HepG2 (cell line): ENCODE data around the gene BATF2. TPM values are rescaled to one million over a fixed set of nuclear protein-coding genes. Genes with fewer than 3 reads are reported as not detected.

Experiments
- ATAC-seq: fragments of 200-7000 bp; cut with Tn5 transposase; 3 replicates; pipeline ENCODE4 v1.9.1; 2020; ENCODE audit warnings: mild to moderate bottlenecking, moderate library complexity
- BruUV-seq: library from RNA; stranded (reverse); fragments of 400-500 nt; replicated peaks from 2 replicates; lab custom pipeline; 2021; lab: Mats Ljungman, UMichigan
- CTCF ChIA-PET: fragments of 300-600 bp; formaldehyde crosslinking; extraction: SDS; loops from one replicate; lab custom pipeline; 2021; ENCODE audit warnings: low total read pairs, inconsistent platforms, low intra/inter-chr PET ratio; lab: Yijun Ruan, JAX
- POLR2A ChIA-PET: fragments of 350-600 bp; sonication (Branson Sonifier 250); formaldehyde crosslinking; loops from one replicate; lab custom pipeline; 2020; ENCODE audit warnings: antibody characterized with exemption, inconsistent platforms; lab: Yijun Ruan, JAX
- DNase-seq: peaks from one replicate; pipeline ENCODE4 v3.0.0-alpha.2; 2015; ENCODE audit warnings: low spot score
- FAIRE-seq: peaks from 3 replicates; lab custom pipeline; 2011; peaks lifted over from hg19 to GRCh38; lab: Jason Lieb, UNC
- H2AFZ ChIP-seq: one replicate; pipeline ENCODE4 v1.6.1; 2011; ENCODE audit warnings: low read length, inconsistent platforms
- H3K27ac ChIP-seq: fragments of 300-600 bp; 3 replicates; pipeline ENCODE4 v1.8.0; 2011; ENCODE audit warnings: mixed run types, mild to moderate bottlenecking, mixed read lengths, low read length, inconsistent platforms; ENCODE audit not compliant: insufficient read depth; ENCODE audit errors: extremely low read length
- H3K27me3 ChIP-seq, 2 experiments: fragments of 200-600 bp in 1 of 2; 2 replicates in 1 of 2; 3 replicates in 1 of 2; pipeline versions ENCODE4 v1.6.0 to v1.8.0; 2011; ENCODE audit warnings: low read length in 2 of 2, mild to moderate bottlenecking in 2 of 2, moderate library complexity in 2 of 2, inconsistent platforms in 1 of 2; ENCODE audit not compliant: insufficient read depth in 2 of 2, control insufficient read depth in 1 of 2
- H3K36me3 ChIP-seq, 2 experiments: fragments of 200-600 bp in 1 of 2; replicated peaks in 1 of 2; 2 replicates in 1 of 2; 3 replicates in 1 of 2; pipeline versions ENCODE4 v1.5.1 to v1.8.0; 2011; ENCODE audit warnings: low read length in 2 of 2, inconsistent platforms in 1 of 2; ENCODE audit not compliant: insufficient read depth in 2 of 2, control insufficient read depth in 1 of 2
- H3K4me1 ChIP-seq: 2 replicates; pipeline ENCODE4 v1.5.1; 2012; ENCODE audit warnings: low read length, inconsistent platforms; ENCODE audit not compliant: insufficient read depth
- H3K4me2 ChIP-seq: 2 replicates; pipeline ENCODE4 v1.6.0; 2011; ENCODE audit warnings: low read depth, low read length, inconsistent platforms
- H3K4me3 ChIP-seq, 3 experiments: fragments of 200-600 bp in 1 of 3; sonication (generic), shearing (Covaris generic) in 1 of 3; replicated peaks in 1 of 3; 2 replicates each; pipeline ENCODE4 v1.5.1; 2011 to 2016; ENCODE audit warnings: low read length in 3 of 3, inconsistent platforms in 2 of 3, low read depth in 2 of 3, mild to moderate bottlenecking in 2 of 3, control low read depth in 1 of 3, mixed read lengths in 1 of 3; ENCODE audit not compliant: insufficient read depth in 1 of 3
- H3K79me2 ChIP-seq: one replicate; pipeline ENCODE4 v1.6.1; 2011; ENCODE audit warnings: low read length, inconsistent platforms; ENCODE audit not compliant: insufficient read depth
- H3K9ac ChIP-seq: 2 replicates; pipeline ENCODE4 v1.6.0; 2011; ENCODE audit warnings: mild to moderate bottlenecking, low read depth, low read length, inconsistent platforms; ENCODE audit not compliant: insufficient read depth
- H3K9me3 ChIP-seq: 2 replicates; pipeline ENCODE4 v1.5.1; 2012; ENCODE audit warnings: mild to moderate bottlenecking, low read length
- H4K20me1 ChIP-seq: 2 replicates; pipeline ENCODE4 v1.6.0; 2011; ENCODE audit warnings: inconsistent platforms, mild to moderate bottlenecking, low read length, moderate library complexity; ENCODE audit not compliant: insufficient read depth
- CEBPZ ChIP-seq: IDR thresholded peaks from 2 replicates; pipeline ENCODE4 v1.6.1; 2012; ENCODE audit warnings: low read length, improper control_type of control experiment
- CREB1 ChIP-seq, 2 experiments: fragments of 450-650 bp in 1 of 2; IDR thresholded peaks; 2 replicates each; pipeline ENCODE4 v1.6.1; 2016 to 2017; ENCODE audit warnings: control low read depth in 1 of 2, mild to moderate bottlenecking in 1 of 2, missing compliant biosample characterization in 1 of 2, missing genetic modification characterization in 1 of 2
- HNRNPL ChIP-seq: fragments of 200-400 bp; formaldehyde crosslinking; IDR thresholded peaks from 2 replicates; pipeline ENCODE4 v1.6.1; 2017; ENCODE audit warnings: mild to moderate bottlenecking, low read depth, low read length
- POLR2A ChIP-seq, 2 experiments: IDR thresholded peaks; 2 replicates each; pipeline ENCODE4 v1.6.1; 2011; ENCODE audit warnings: low read depth in 2 of 2, low read length in 2 of 2, mild to moderate bottlenecking in 1 of 2, moderate library complexity in 1 of 2; ENCODE audit not compliant: insufficient read depth in 1 of 2
- RBFOX2 ChIP-seq: fragments of 200-400 bp; formaldehyde crosslinking; IDR thresholded peaks from 2 replicates; pipeline ENCODE4 v1.6.1; 2017; ENCODE audit warnings: low read depth, mild to moderate bottlenecking, low read length
- SALL1 ChIP-seq: sonication (generic); formaldehyde crosslinking; IDR thresholded peaks from 2 replicates; pipeline ENCODE4 v1.8.0; 2022; ENCODE audit warnings: mild to moderate bottlenecking, missing genetic modification reagents
- SNAPC2 ChIP-seq: sonication (generic); formaldehyde crosslinking; IDR thresholded peaks from 2 replicates; pipeline ENCODE4 v1.8.1; 2022; ENCODE audit warnings: mild to moderate bottlenecking, missing genetic modification reagents
- ZFP91 ChIP-seq: sonication (generic); formaldehyde crosslinking; IDR thresholded peaks from 2 replicates; pipeline ENCODE4 v1.9.0; 2022; ENCODE audit warnings: missing genetic modification reagents, mild to moderate bottlenecking, borderline replicate concordance
- ZNF687 ChIP-seq: sonication (generic); formaldehyde crosslinking; IDR thresholded peaks from 2 replicates; pipeline ENCODE4 v1.5.1; 2020; ENCODE audit warnings: mild to moderate bottlenecking, missing genetic modification reagents, moderate library complexity
- ZNF710 ChIP-seq: sonication (generic); formaldehyde crosslinking; IDR thresholded peaks from 2 replicates; pipeline ENCODE4 v1.5.0; 2020; ENCODE audit warnings: mild to moderate bottlenecking, missing genetic modification reagents, borderline replicate concordance
- WGBS: methylation state at CpG from one replicate; pipeline ENCODE4 v1.1.6; 2017; ENCODE audit warnings: low lambda C conversion rate; 5-methylcytosine and 5-hydroxymethylcytosine counted together
- in situ Hi-C: cut with HindIII; loops from 2 replicates; pipeline ENCODE4 v1.10.0; 2017; ENCODE audit warnings: low pct_unique_long_range_greater_than_20kb; ENCODE audit not compliant: extremely low pct_ligation_motif_present
- intact Hi-C: fragments of 100-400 bp; cut with micrococcal nuclease; formaldehyde crosslinking; loops from one replicate; pipeline ENCODE4 v1.10.0; 2022; ENCODE audit not compliant: unreplicated experiment
- polyA plus RNA-seq, 8 experiments: library from polyadenylated mRNA; depleted of rRNA in 3 of 8; stranded (reverse) in 7 of 8; unstranded in 1 of 8; fragments of >200 nt; fragmentation: Illumina TruSeq in 4 of 8; extraction: Trizol in 4 of 8; gene quantifications; 2 replicates each; pipeline versions ENCODE4 v1.2.1 to v1.2.3, GENCODE V29; 2011 to 2016; ENCODE audit warnings: low read depth in 4 of 8, missing spikeins in 1 of 8, mixed read lengths in 1 of 8; ENCODE audit not compliant: insufficient read depth in 1 of 8
- total RNA-seq, 5 experiments: library from RNA; depleted of rRNA; stranded (reverse); fragments of >200 nt; fragmentation: Illumina TruSeq; extraction: Trizol; gene quantifications; 2 replicates each; pipeline ENCODE4 v1.2.3, GENCODE V29; 2016; ENCODE audit warnings: low read depth in 1 of 5

Gene BATF2
- total and polyA plus RNA-seq, 2 of the 13 experiments (the other 11 are each of a cell fraction or from before 2014, with no cell fraction given), result 2.8 to 3.9 TPM

- no peaks in the 10 kb centered on the region for H4K20me1 ChIP-seq
- peaks cover 10% of the 10 kb centered on the region for H3K79me2 ChIP-seq
- intact Hi-C loops, result no loop called here
- H3K4me1 ChIP-seq, result peaks cover 24% of the 10 kb centered on the region
- peaks cover 3 to 18% of the 10 kb centered on the region in 2 experiments; a peak in 3 of 5 replicates for H3K36me3 ChIP-seq
- ChIA-PET POLR2A (interaction anchor here (3.8 kb wide), 1 partner anchor 14 kb away, joined by 39 read pairs; the partner anchor contains the start of gene NAALADL1), CTCF (no interaction called here)
- no peak overlapping the region for H3K27ac ChIP-seq
- BruUV-seq, result no TSS peak
- 98% methylated on average over 18 of the region's 23 CpGs for WGBS
- H2AFZ ChIP-seq, result no peak overlapping the region
- DNase-seq, result no peak
- H3K4me3 ChIP-seq, result no peak overlapping the region
- FAIRE-seq, result no peak
- no peak overlapping the region for H3K4me2 ChIP-seq
- no peak for ATAC-seq
- H3K9me3 ChIP-seq, result no peaks in the 10 kb centered on the region
- in situ Hi-C loops, result no loop called here
- H3K27me3 ChIP-seq, result no peaks in the 10 kb centered on the region
- H3K9ac ChIP-seq, result no peak overlapping the region
- TF ChIP-seq RBFOX2 (peak; percentile 67), SNAPC2 (CRISPR knock-in tag) (no peak), CREB1 (IDR thresholded peaks at IDR 0.05) (no peak), CREB1 (CRISPR knock-in tag; IDR thresholded peaks at IDR 0.05) (no peak), SALL1 (CRISPR knock-in tag) (no peak), ZFP91 (CRISPR knock-in tag) (no peak), POLR2A (IDR thresholded peaks at IDR 0.05; ENCODE audit: insufficient read depth in 1 of 2, low read depth in 2 of 2, low read length in 2 of 2) (peak in 1 of 2 experiments; percentile 23; a peak in 1 of 4 replicates), HNRNPL (peak; percentile 70; the same call in 1 of the 2 replicates), ZNF710 (CRISPR knock-in tag) (no peak), CEBPZ (no peak), ZNF687 (CRISPR knock-in tag) (peak; percentile 32)
These were observed 47.2 kb upstream of the BATF2 start for GRCh38 chr11:65043881-65044501.
